NCI-H748 treated with DMSO at 0.1 percent for 48 hours (cell line): ENCODE measurements around the gene ASCL1.
A peak's percentile ranks its signal among the peaks of the same experiment; 100 is the strongest.

ENCODE experiments used
- DNase-seq: peaks from one replicate; lab custom pipeline; 2025; lab: John Stamatoyannopoulos, UW

ASCL1 gene

DNA sequence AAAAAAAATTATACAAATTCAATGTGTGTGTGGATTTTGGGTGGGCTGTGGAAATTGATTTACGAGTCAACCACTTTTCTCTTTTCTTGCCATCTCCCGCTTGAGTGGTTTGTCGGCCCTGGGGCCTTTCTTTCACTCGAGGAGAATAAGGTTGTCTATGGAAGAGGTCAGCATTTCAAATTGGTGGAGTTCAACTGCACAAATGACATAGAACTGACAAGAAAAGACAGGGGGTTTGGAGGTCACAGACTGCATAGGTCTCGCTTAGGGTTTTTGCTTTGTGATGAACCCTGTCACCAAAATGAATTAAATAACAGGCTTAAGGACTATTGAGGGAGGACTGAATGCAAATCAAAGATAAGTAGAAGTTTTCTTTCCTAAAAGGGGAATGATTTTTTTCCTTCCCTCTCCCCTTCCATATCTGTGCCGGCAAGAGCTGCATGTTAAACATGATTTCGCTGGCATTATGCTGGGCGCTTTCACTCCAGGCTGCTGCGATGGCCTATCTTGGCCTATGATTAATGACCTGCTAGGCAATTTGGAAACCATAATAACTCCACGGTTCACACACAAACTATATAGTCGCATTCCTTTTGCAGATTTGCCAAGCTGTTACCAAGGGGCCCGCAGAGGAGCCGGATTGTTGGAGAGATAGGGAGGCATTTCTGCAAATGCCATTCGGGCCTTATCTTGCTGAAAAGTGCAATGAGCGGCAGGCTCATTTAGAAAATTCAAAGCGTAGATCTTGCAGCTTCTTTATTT lies 20.7 kb downstream of the ASCL1 start:
- no peak for DNase-seq

DNA sequence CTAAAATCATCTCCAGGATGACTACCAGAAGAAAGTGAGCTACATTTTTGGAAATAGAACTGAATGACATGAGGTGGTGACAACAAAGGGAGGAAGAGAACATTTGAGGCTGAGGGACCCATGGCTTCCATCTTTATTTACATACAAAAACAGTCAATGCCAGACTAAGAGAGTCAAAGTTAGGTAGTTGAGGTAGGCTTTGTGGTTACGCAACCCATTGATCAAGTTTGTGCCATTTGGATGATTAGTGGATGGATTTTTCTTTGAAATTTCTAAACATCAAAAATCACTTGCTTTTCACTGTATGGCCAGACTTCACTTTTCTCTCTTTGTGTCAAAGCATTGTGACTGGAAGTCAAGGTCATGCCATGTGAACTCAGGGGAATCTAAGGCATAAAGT lies 22.9 kb downstream of the ASCL1 start:
- DNase-seq, result no peak

DNA sequence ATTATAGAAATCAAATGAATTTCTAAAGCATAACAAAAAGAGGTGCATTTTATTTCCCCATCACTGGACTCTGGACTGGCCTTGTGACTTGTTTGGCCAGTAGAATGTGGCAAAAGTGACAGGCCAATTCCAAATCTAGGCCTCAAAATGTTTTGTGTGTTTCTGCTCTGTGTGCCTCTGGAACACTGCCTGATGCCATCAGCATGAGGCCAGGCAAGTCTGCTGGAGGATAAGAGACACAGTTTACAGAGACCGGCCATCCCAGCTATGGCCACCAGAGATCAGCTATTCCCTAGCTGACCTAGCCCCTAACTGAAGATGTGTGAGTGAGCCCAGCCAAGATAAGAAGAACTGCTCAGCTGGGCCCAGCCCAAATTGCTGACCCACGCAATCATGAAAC lies 32.9 kb downstream of the ASCL1 start:
- no peak for DNase-seq

DNA sequence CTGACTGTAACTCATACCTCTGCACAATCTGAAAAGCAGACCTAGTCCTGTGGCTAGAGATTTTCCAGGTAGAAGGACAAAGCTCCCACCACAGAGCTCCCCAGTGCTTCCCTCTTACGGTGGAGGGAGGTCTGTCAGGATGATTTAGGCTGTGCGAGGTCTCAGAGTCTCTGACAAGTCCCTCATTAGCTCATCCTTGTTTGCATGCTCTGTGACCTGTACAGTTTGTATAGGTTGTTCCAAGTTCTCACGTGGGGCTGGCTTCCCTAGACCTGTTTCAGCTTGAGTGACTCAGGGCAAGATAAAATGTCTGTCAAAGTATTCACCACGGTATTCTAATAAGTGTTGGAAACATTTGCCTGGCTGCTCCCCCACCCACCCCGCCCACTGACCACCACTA lies 34.8 kb downstream of the ASCL1 start:
- DNase-seq, result peak; percentile 18

DNA sequence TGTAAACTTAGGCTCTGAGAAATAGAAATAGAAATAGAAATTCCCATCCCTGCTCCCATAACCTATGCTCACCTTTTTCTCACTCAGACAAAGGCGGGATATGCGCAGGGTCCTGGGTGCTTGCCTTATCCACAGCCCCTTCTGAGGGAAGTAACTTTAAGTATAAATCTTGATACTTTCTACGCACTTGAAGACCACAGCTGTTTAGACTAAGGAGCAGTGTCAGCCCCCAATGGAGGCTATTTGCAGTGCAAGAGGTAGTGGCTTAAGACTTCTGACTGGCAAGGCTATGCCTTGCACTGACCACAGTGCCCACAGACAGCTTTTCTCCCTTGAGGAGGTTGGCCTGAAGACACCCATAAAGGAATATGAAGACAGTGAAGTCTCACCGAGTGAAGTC lies 35.2 kb downstream of the ASCL1 start:
- DNase-seq, result no peak

DNA sequence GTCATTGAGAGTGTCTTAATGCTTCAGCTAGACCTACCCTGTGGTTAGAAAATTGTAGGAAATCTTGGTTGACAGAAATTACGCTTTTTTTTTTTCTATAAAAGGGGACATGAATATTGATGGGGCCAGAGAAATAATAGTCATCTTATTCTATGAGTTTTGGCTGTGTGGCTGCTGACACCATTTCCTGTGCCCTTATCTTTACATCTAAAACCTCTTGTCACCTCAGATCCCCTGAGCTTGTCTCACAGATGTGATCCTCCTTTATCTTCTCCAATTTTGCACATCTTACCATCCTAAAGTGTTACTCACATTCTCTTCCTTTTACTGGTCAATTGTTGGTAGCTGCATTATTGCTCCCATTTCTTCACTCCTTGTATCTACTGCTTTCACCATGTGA lies 36.1 kb downstream of the ASCL1 start:
- DNase-seq, result no peak

DNA sequence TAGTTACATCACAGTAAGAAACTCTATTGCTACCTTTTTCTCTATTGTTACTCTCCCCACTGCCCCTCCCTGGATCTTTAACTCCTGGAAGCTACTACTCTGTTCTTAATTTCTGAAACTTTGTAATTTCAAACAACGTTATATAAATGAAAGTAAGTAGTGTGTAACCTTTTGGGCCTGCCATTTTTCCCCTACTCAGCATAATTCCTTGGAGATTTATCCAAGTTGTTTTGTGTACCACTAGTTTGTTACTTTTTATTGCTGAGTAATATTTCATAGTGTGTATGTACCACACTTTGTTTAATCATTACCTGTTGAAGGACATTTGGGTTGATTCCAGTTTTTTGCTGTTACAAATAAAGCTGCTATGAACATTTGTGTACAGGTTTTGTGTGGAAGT lies 37.9 kb downstream of the ASCL1 start:
- DNase-seq, result no peak
